HepG2 (cell line): ENCODE measurements around the gene LGALS16. TPM values are rescaled to one million over a fixed set of nuclear protein-coding genes. Genes with fewer than 3 reads are reported as not detected.
A peak's percentile ranks its signal among the peaks of the same experiment; 100 is the strongest.

Source experiments
- ADNP ChIP-seq: sonication (generic); formaldehyde crosslinking; IDR thresholded peaks from 2 replicates; pipeline ENCODE4 v1.4.0; 2020; ENCODE audit warnings: missing genetic modification reagents
- AKAP8 ChIP-seq: sonication (generic); formaldehyde crosslinking; IDR thresholded peaks from 2 replicates; pipeline ENCODE4 v1.5.1; 2020; ENCODE audit warnings: mild to moderate bottlenecking, missing genetic modification reagents
- ATF1 ChIP-seq: IDR thresholded peaks from 2 replicates; pipeline ENCODE4 v1.6.1; 2016; ENCODE audit warnings: mild to moderate bottlenecking, control low read depth
- BORCS8-MEF2B ChIP-seq: sonication (generic); formaldehyde crosslinking; IDR thresholded peaks from 2 replicates; pipeline ENCODE4 v1.8.0; 2022; ENCODE audit warnings: mild to moderate bottlenecking, missing genetic modification reagents
- ELF4 ChIP-seq: sonication (generic); formaldehyde crosslinking; IDR thresholded peaks from 2 replicates; pipeline ENCODE4 v1.5.0; 2020; ENCODE audit warnings: missing genetic modification reagents, mild to moderate bottlenecking, moderate library complexity, borderline replicate concordance
- EZH2 ChIP-seq: conservative IDR thresholded peaks from 2 replicates; pipeline ENCODE4 v1.6.1; 2012; ENCODE audit warnings: mild to moderate bottlenecking, low read depth, low read length, moderate library complexity
- FIP1L1 ChIP-seq: fragments of 200-400 bp; formaldehyde crosslinking; IDR thresholded peaks from 2 replicates; pipeline ENCODE4 v1.6.1; 2018; ENCODE audit warnings: low read depth, mild to moderate bottlenecking, low read length, moderate library complexity, borderline replicate concordance; ENCODE audit not compliant: insufficient read depth
- FOXK1 ChIP-seq: sonication (generic); formaldehyde crosslinking; IDR thresholded peaks from 2 replicates; pipeline ENCODE4 v1.4.0; 2020; ENCODE audit warnings: low read depth, missing genetic modification reagents, borderline replicate concordance
- FOXO1 ChIP-seq: sonication (generic); formaldehyde crosslinking; IDR thresholded peaks from 2 replicates; pipeline ENCODE4 v1.4.0; 2020; ENCODE audit warnings: missing genetic modification reagents
- FOXP1 ChIP-seq, 2 experiments: fragments of 450-650 bp in 1 of 2; IDR thresholded peaks; 2 replicates each; pipeline ENCODE4 v1.6.1; 2017 to 2018; ENCODE audit warnings: antibody characterized with exemption in 1 of 2
- HOMEZ ChIP-seq: IDR thresholded peaks from 2 replicates; pipeline ENCODE4 v1.6.1; 2016; ENCODE audit warnings: low read depth
- KAT8 ChIP-seq: IDR thresholded peaks from 2 replicates; pipeline ENCODE4 v1.6.1; 2016; ENCODE audit warnings: missing genetic modification reagents, missing compliant biosample characterization
- KDM1A ChIP-seq: IDR thresholded peaks from 2 replicates; pipeline ENCODE4 v1.6.1; 2016; ENCODE audit warnings: missing compliant biosample characterization
- ONECUT2 ChIP-seq: sonication (generic); formaldehyde crosslinking; IDR thresholded peaks from 2 replicates; pipeline ENCODE4 v1.4.0; 2020; ENCODE audit warnings: missing genetic modification reagents
- POGZ ChIP-seq: sonication (generic); formaldehyde crosslinking; IDR thresholded peaks from 2 replicates; pipeline ENCODE4 v1.4.0; 2020; ENCODE audit warnings: mild to moderate bottlenecking, missing genetic modification reagents
- PRPF4 ChIP-seq: fragments of 200-400 bp; formaldehyde crosslinking; IDR thresholded peaks from 2 replicates; pipeline ENCODE4 v1.6.1; 2016; ENCODE audit warnings: low read length, low read depth; ENCODE audit not compliant: poor library complexity, severe bottlenecking
- SCMH1 ChIP-seq: sonication (generic); formaldehyde crosslinking; IDR thresholded peaks from 2 replicates; pipeline ENCODE4 v1.9.0; 2021; ENCODE audit warnings: missing genetic modification reagents, mild to moderate bottlenecking, borderline replicate concordance
- SMARCE1 ChIP-seq: fragments of 450-650 bp; IDR thresholded peaks from 2 replicates; pipeline ENCODE4 v1.6.1; 2017; ENCODE audit warnings: borderline replicate concordance
- TEAD3 ChIP-seq: optimal IDR thresholded peaks from 2 replicates; pipeline ENCODE3; 2016; ENCODE audit warnings: borderline replicate concordance
- TMF1 ChIP-seq: sonication (generic); formaldehyde crosslinking; IDR thresholded peaks from 2 replicates; pipeline ENCODE4 v1.8.1; 2022; ENCODE audit warnings: low read depth, missing genetic modification reagents
- TP53 ChIP-seq: sonication (generic); formaldehyde crosslinking; conservative IDR thresholded peaks from 2 replicates; pipeline ENCODE4 v1.4.0; 2020; ENCODE audit warnings: missing genetic modification reagents
- YY1 ChIP-seq: IDR thresholded peaks from 2 replicates; pipeline ENCODE4 v1.6.1; 2011; ENCODE audit warnings: low read length, low read depth, moderate library complexity, mild to moderate bottlenecking; ENCODE audit not compliant: insufficient read depth, insufficient replicate concordance
- ZBTB38 ChIP-seq: sonication (generic); formaldehyde crosslinking; IDR thresholded peaks from 2 replicates; pipeline ENCODE4 v1.5.1; 2020; ENCODE audit warnings: mild to moderate bottlenecking, missing genetic modification reagents
- ZBTB7B ChIP-seq: sonication (generic); formaldehyde crosslinking; IDR thresholded peaks from 2 replicates; pipeline ENCODE4 v1.4.0; 2020; ENCODE audit warnings: missing genetic modification reagents
- ZFP62 ChIP-seq: sonication (generic); formaldehyde crosslinking; IDR thresholded peaks from 2 replicates; pipeline ENCODE4 v1.4.0; 2020; ENCODE audit warnings: missing genetic modification reagents
- ZNF12 ChIP-seq: sonication (generic); formaldehyde crosslinking; IDR thresholded peaks from 2 replicates; pipeline ENCODE4 v1.5.0; 2020; ENCODE audit warnings: missing genetic modification reagents
- ZNF138 ChIP-seq: sonication (generic); formaldehyde crosslinking; IDR thresholded peaks from 2 replicates; pipeline ENCODE4 v1.5.0; 2020; ENCODE audit warnings: mild to moderate bottlenecking, low read depth, missing genetic modification reagents
- ZNF17 ChIP-seq: sonication (generic); formaldehyde crosslinking; IDR thresholded peaks from 2 replicates; pipeline ENCODE4 v1.5.0; 2020; ENCODE audit warnings: mild to moderate bottlenecking, missing genetic modification reagents
- ZNF260 ChIP-seq: sonication (generic); formaldehyde crosslinking; IDR thresholded peaks from 2 replicates; pipeline ENCODE4 v1.4.0; 2020; ENCODE audit warnings: missing genetic modification reagents, low read depth, mild to moderate bottlenecking, borderline replicate concordance
- ZNF513 ChIP-seq: sonication (generic); formaldehyde crosslinking; conservative IDR thresholded peaks from 2 replicates; pipeline ENCODE4 v1.5.0; 2020; ENCODE audit warnings: missing genetic modification reagents
- ZNF615 ChIP-seq: sonication (generic); formaldehyde crosslinking; IDR thresholded peaks from 2 replicates; pipeline ENCODE4 v1.5.0; 2020; ENCODE audit warnings: mild to moderate bottlenecking, missing genetic modification reagents, borderline replicate concordance
- ZNF737 ChIP-seq: sonication (generic); formaldehyde crosslinking; IDR thresholded peaks from 2 replicates; pipeline ENCODE4 v1.5.0; 2020; ENCODE audit warnings: missing genetic modification reagents, mild to moderate bottlenecking, borderline replicate concordance
- ZSCAN31 ChIP-seq: sonication (generic); formaldehyde crosslinking; IDR thresholded peaks from 2 replicates; pipeline ENCODE4 v1.5.0; 2020; ENCODE audit warnings: low read depth, mild to moderate bottlenecking, missing genetic modification reagents
- polyA plus RNA-seq, 8 experiments: library from polyadenylated mRNA; depleted of rRNA in 3 of 8; stranded (reverse) in 7 of 8; unstranded in 1 of 8; fragments of >200 nt; fragmentation: Illumina TruSeq in 4 of 8; extraction: Trizol in 4 of 8; gene quantifications; 2 replicates each; pipeline versions ENCODE4 v1.2.1 to v1.2.3, GENCODE V29; 2011 to 2016; ENCODE audit warnings: low read depth in 4 of 8, missing spikeins in 1 of 8, mixed read lengths in 1 of 8; ENCODE audit not compliant: insufficient read depth in 1 of 8
- total RNA-seq, 5 experiments: library from RNA; depleted of rRNA; stranded (reverse); fragments of >200 nt; fragmentation: Illumina TruSeq; extraction: Trizol; gene quantifications; 2 replicates each; pipeline ENCODE4 v1.2.3, GENCODE V29; 2016; ENCODE audit warnings: low read depth in 1 of 5

The LGALS16 gene
- total and polyA plus RNA-seq, 2 of the 13 experiments (the other 11 are each of a cell fraction or from before 2014, with no cell fraction given): not detected

- TF ChIP-seq HOMEZ (CRISPR knock-in tag) (no peak), FIP1L1 (no peak), ZNF260 (CRISPR knock-in tag) (no peak), SCMH1 (no peak), EZH2 (no peak), ATF1 (no peak), PRPF4 (no peak), ZNF513 (no peak), ZBTB7B (CRISPR knock-in tag) (no peak), ZNF615 (CRISPR knock-in tag) (no peak), TMF1 (CRISPR knock-in tag) (no peak), YY1 (no peak), AKAP8 (CRISPR knock-in tag) (no peak), KAT8 (no peak), ZNF17 (no peak), POGZ (CRISPR knock-in tag) (no peak), SMARCE1 (no peak), FOXP1 (IDR thresholded peaks at IDR 0.05) (no peak), FOXP1 (CRISPR knock-in tag; IDR thresholded peaks at IDR 0.05) (peak; percentile 69), ZNF12 (no peak), KDM1A (no peak), ZFP62 (CRISPR knock-in tag) (no peak), ZNF138 (CRISPR knock-in tag) (no peak), ONECUT2 (CRISPR knock-in tag) (no peak), ZNF737 (CRISPR knock-in tag) (no peak), ZBTB38 (no peak), FOXK1 (CRISPR knock-in tag) (peak; percentile 53; the same call in 1 of the 2 replicates), ZSCAN31 (no peak), TP53 (no peak), ELF4 (CRISPR knock-in tag) (no peak), TEAD3 (peak; percentile 86), ADNP (CRISPR knock-in tag) (no peak), FOXO1 (CRISPR knock-in tag) (peak; percentile 43; the same call in 1 of the 2 replicates), BORCS8-MEF2B (CRISPR knock-in tag) (no peak)
Observed at GRCh38 chr19:39696387-39696786, 40.7 kb downstream of the LGALS16 start (continued).
